Heart left ventricle (tissue), 16 donors: ENCODE data around the gene CEP63. TPM values are rescaled to one million over a fixed set of nuclear protein-coding genes. Genes with fewer than 3 reads are reported as not detected.
A peak's percentile ranks its signal among the peaks of the same experiment; 100 is the strongest.

Source experiments
- ATAC-seq, 4 donors: fragments of 200-7000 bp; cut with Tn5 transposase; one replicate each; pipeline ENCODE4 v1.9.1; 2020 to 2022; ENCODE audit warnings: moderate library complexity in 4 of 4, mild to moderate bottlenecking in 3 of 4, moderate number of reproducible peaks in 1 of 4
- DNase-seq, 5 donors: peaks; one replicate each; pipeline ENCODE4 v3.0.0-alpha.2; 2020
- H3K27ac ChIP-seq, 12 donors: fragments of 200-600 bp; sonication (generic) in 4 of 12; one replicate each; pipeline versions ENCODE4 v1.5.0 to v1.8.0; 2016 to 2022; ENCODE audit warnings: mild to moderate bottlenecking in 2 of 12
- H3K27me3 ChIP-seq, 9 donors: fragments of 200-600 bp; sonication (generic) in 2 of 9; one replicate each; pipeline versions ENCODE4 v1.5.1 to v1.8.0; 2016 to 2022; ENCODE audit warnings: mild to moderate bottlenecking in 3 of 9
- H3K36me3 ChIP-seq, 9 donors: fragments of 200-600 bp; sonication (generic) in 2 of 9; one replicate each; pipeline versions ENCODE4 v1.5.0 to v1.8.0; 2018 to 2022; ENCODE audit warnings: mild to moderate bottlenecking in 2 of 9
- H3K4me1 ChIP-seq, 12 donors: fragments of 200-600 bp; sonication (generic) in 4 of 12; one replicate each; pipeline versions ENCODE4 v1.5.0 to v1.8.0; 2016 to 2022; ENCODE audit warnings: mild to moderate bottlenecking in 3 of 12
- H3K4me3 ChIP-seq, 12 donors: fragments of 200-600 bp; sonication (generic) in 4 of 12; one replicate each; pipeline versions ENCODE4 v1.5.0 to v1.8.0; 2017 to 2022; ENCODE audit warnings: mild to moderate bottlenecking in 9 of 12, moderate library complexity in 4 of 12
- H3K9me3 ChIP-seq, 12 donors: fragments of 200-600 bp; sonication (generic) in 4 of 12; one replicate each; pipeline versions ENCODE4 v1.5.0 to v1.8.0; 2016 to 2022; ENCODE audit warnings: mild to moderate bottlenecking in 1 of 12
- CTCF ChIP-seq, 12 donors: fragments of 200-600 bp; sonication (generic) in 4 of 12; IDR thresholded peaks; one replicate each; pipeline versions ENCODE4 v1.5.0 to v1.8.0; 2018 to 2022; ENCODE audit warnings: antibody characterized with exemption in 12 of 12, mild to moderate bottlenecking in 5 of 12
- POLR2A ChIP-seq, 2 donors: fragments of 450-650 bp; IDR thresholded peaks; one replicate each; pipeline ENCODE4 v1.6.1; 2017; ENCODE audit warnings: antibody characterized with exemption in 2 of 2, mild to moderate bottlenecking in 2 of 2, moderate library complexity in 2 of 2
- WGBS, 4 donors: extraction: QIAGEN DNeasy Blood & Tissue Kit in 2 of 4; methylation state at CpG; one replicate each; pipeline versions ENCODE4 v1.1.5 to v1.1.7; 2013 to 2018; 5-methylcytosine and 5-hydroxymethylcytosine counted together
- intact Hi-C, 10 donors: fragments of 100-400 bp; cut with DNase I; formaldehyde crosslinking; loops; one replicate each; pipeline versions ENCODE4 v1.11.1 to v1.14.2; 2022
- polyA plus RNA-seq, 2 donors: library from polyadenylated mRNA; stranded (reverse); fragments of 200-250 nt; gene quantifications; one replicate each; pipeline ENCODE4 v1.2.3, GENCODE V29; 2013
- total RNA-seq, 9 donors: library from RNA; depleted of rRNA in 2 of 9; stranded (reverse); fragments of >200 nt in 2 of 9; fragmentation: NEBNext Ultra II Directional in 3 of 9; extraction: Animal tissue kit (Norgen Biotek cat#: 25700) in 3 of 9; gene quantifications; one replicate each; pipeline versions ENCODE4 v1.1.0 to v1.2.4, GENCODE V29; 2016 to 2023
- donor health status: ischemic (EF 13 %, LVEDD 7.1; RV severe dilation, severe dysfunction).
- donor health status: healthy with polysubstance abuse.
- donor health status: DM: no; HTN: yes; CAD: no.
- donor health status: DM: no; HTN: no; CAD: no.
- donor health status: ischemic (EF 25% LVEDD 6.9; RV normal size, moderate dysfunction).
- donor health status: ischemic (EF 25% LVEDD 5.7; RV mildly dilated, moderate dysfunction).
- donor health status: healthy.
- donor health status: DM: yes; HTN: yes; CAD: no.
- donor health status: ischemic (EF 35%, LVEDD 5.7; RV mildly dilated, moderate dysfunction).
- donor health status: nonischemic (EF 11% LVEDD 7.7; RV severe dilation, severe dysfunction).
- donor health status: DM: yes; HTN: yes; CAD: no.
- donor health status: PGD.
- donor health status: ischemic (EF 29% LVEDD 5.4; RV normal size, mild dysfunction).
- donor health status: nonischemic (EF 23%, LVEDD 6.1; RV moderate dilation, normal function).

Gene CEP63
- total and polyA plus RNA-seq, 11 donors, result 19.1 to 35.3 (median 29.5) TPM

- Histone ChIP-seq H3K4me3 (no peak overlapping the region), H3K9me3 (no peaks in the 10 kb centered on the region), H3K4me1 (peaks cover 0 to 21% (median 2%) of the 10 kb centered on the region in 12 donors), H3K27ac (no peak overlapping the region), H3K36me3 (peaks cover 0 to 8% (median 0%) of the 10 kb centered on the region in 9 donors), H3K27me3 (no peaks in the 10 kb centered on the region)
- DNase-seq (peak in 1 of 5 donors; percentile 47), ATAC-seq (peak in 3 of 4 donors; percentile 27 to 68 (median 54))
- 65 to 74% (median 70%) methylated on average over 11 of the region's 11 CpGs for WGBS, 4 donors
- TF ChIP-seq CTCF (IDR thresholded peaks at IDR 0.05) (no peak), POLR2A (IDR thresholded peaks at IDR 0.05) (no peak)
- intact Hi-C loops, result no loop called here
These were observed 124.9 kb downstream of the CEP63 start for GRCh38 chr3:134610432-134611385.

GRCh38 chr3:134611516-134611915, 125.7 kb downstream of the CEP63 start:
- TF ChIP-seq POLR2A (IDR thresholded peaks at IDR 0.05), result no peak
- TF ChIP-seq CTCF (IDR thresholded peaks at IDR 0.05), result no peak
- H3K4me3 ChIP-seq, result no peak overlapping the region
- DNase-seq, result no peak
- WGBS, 4 donors, result 68 to 85% (median 79%) methylated on average over 2 of the region's 2 CpGs
- H3K4me1 ChIP-seq, result peaks cover 0 to 18% (median under 1%) of the 10 kb centered on the region in 12 donors
- H3K9me3 ChIP-seq, result no peaks in the 10 kb centered on the region
- no peaks in the 10 kb centered on the region for H3K27me3 ChIP-seq
- peaks cover 0 to 12% (median 0%) of the 10 kb centered on the region in 9 donors for H3K36me3 ChIP-seq
- no peak overlapping the region for H3K27ac ChIP-seq
- intact Hi-C loops, result no loop called here
- no peak for ATAC-seq

- peaks cover 0 to 21% (median 0%) of the 10 kb centered on the region in 9 donors for H3K36me3 ChIP-seq
- ATAC-seq (no peak), DNase-seq (no peak)
- no peaks in the 10 kb centered on the region for H3K9me3 ChIP-seq
- peaks cover 0 to 15% (median 0%) of the 10 kb centered on the region in 12 donors for H3K4me1 ChIP-seq
- no peaks in the 10 kb centered on the region for H3K27me3 ChIP-seq
- WGBS, 4 donors, result 69 to 84% (median 76%) methylated on average over 6 of the region's 6 CpGs
- no peak overlapping the region for H3K27ac ChIP-seq
- TF ChIP-seq CTCF (IDR thresholded peaks at IDR 0.05), result no peak
- no peak for TF ChIP-seq POLR2A (IDR thresholded peaks at IDR 0.05)
- intact Hi-C loops, result no loop called here
- H3K4me3 ChIP-seq, result no peak overlapping the region
These were observed 127.2 kb downstream of the CEP63 start for GRCh38 chr3:134613006-134613520.

GRCh38 chr3:134614955-134615354, 129.1 kb downstream of the CEP63 start:
- DNase-seq, result no peak
- ATAC-seq, result no peak
- WGBS, 4 donors, result 82 to 94% (median 91%) methylated on average over 4 of the region's 4 CpGs
- no peak for TF ChIP-seq POLR2A (IDR thresholded peaks at IDR 0.05)
- TF ChIP-seq CTCF (IDR thresholded peaks at IDR 0.05), result no peak
- H3K4me1 ChIP-seq, result peaks cover 0 to 15% (median 0%) of the 10 kb centered on the region in 12 donors
- intact Hi-C loops, result no loop called here
- H3K27me3 ChIP-seq, result no peaks in the 10 kb centered on the region
- H3K36me3 ChIP-seq, result peaks cover 0 to 21% (median 0%) of the 10 kb centered on the region in 9 donors
- H3K27ac ChIP-seq, result no peak overlapping the region
- H3K4me3 ChIP-seq, result no peak overlapping the region
- H3K9me3 ChIP-seq, result no peaks in the 10 kb centered on the region
